IMR-90 (cell line): ENCODE results near the gene FOXP1. TPM values are rescaled to one million over a fixed set of nuclear protein-coding genes. Genes with fewer than 3 reads are reported as not detected.

Source experiments
- ATAC-seq: fragments of 200-7000 bp; cut with Tn5 transposase; 2 replicates; pipeline ENCODE4 v1.9.1; 2020; ENCODE audit warnings: low read depth, mild to moderate bottlenecking, moderate library complexity
- BruUV-seq: library from RNA; stranded (reverse); fragments of 400-500 nt; replicated peaks from 2 replicates; lab custom pipeline; 2021; lab: Mats Ljungman, UMichigan
- CTCF ChIA-PET: fragments of 300-600 bp; formaldehyde crosslinking; extraction: SDS; loops from one replicate; lab custom pipeline; 2021; ENCODE audit warnings: antibody characterized with exemption; lab: Yijun Ruan, JAX
- POLR2A ChIA-PET: fragments of 300-600 bp; sonication (Branson Sonifier 250); formaldehyde crosslinking; loops from one replicate; lab custom pipeline; 2022; ENCODE audit warnings: antibody characterized with exemption; ENCODE audit not compliant: unreplicated experiment; lab: Charles Lee
- DNase-seq: peaks from one replicate; pipeline ENCODE4 v3.0.0; 2013
- H2AFZ ChIP-seq: replicated peaks from 2 replicates; pipeline ENCODE3; 2013; ENCODE audit warnings: low read length, mild to moderate bottlenecking; ENCODE audit not compliant: poor library complexity
- H2AK5ac ChIP-seq: 2 replicates; pipeline ENCODE4 v1.6.1; 2013; ENCODE audit warnings: low read depth, low read length, inconsistent platforms
- H2AK9ac ChIP-seq: replicated peaks from 2 replicates; pipeline ENCODE3; 2013; ENCODE audit warnings: mild to moderate bottlenecking, low read depth, low read length, moderate library complexity; ENCODE audit not compliant: poor library complexity
- H2BK120ac ChIP-seq: 2 replicates; pipeline ENCODE4 v1.6.1; 2013; ENCODE audit warnings: low read depth, low read length, inconsistent platforms
- H2BK15ac ChIP-seq: 3 replicates; pipeline ENCODE4 v1.6.1; 2013; ENCODE audit warnings: low read depth, low read length, inconsistent platforms
- H2BK20ac ChIP-seq: 2 replicates; pipeline ENCODE4 v1.6.1; 2013; ENCODE audit warnings: low read depth, mild to moderate bottlenecking, inconsistent platforms, low read length, moderate library complexity
- H2BK5ac ChIP-seq: 2 replicates; pipeline ENCODE4 v1.6.1; 2013; ENCODE audit warnings: mild to moderate bottlenecking, low read depth, low read length, inconsistent platforms; ENCODE audit not compliant: poor library complexity, severe bottlenecking
- H3K14ac ChIP-seq: replicated peaks from 2 replicates; pipeline ENCODE4 v1.6.1; 2013; ENCODE audit warnings: low read depth, low read length, inconsistent platforms
- H3K18ac ChIP-seq: 2 replicates; pipeline ENCODE4 v1.6.1; 2013; ENCODE audit warnings: low read depth, low read length, control low read depth
- H3K23ac ChIP-seq: 2 replicates; pipeline ENCODE4 v1.6.1; 2013; ENCODE audit warnings: low read depth, low read length, inconsistent platforms
- H3K27ac ChIP-seq: 2 replicates; pipeline ENCODE4 v1.5.1; 2013; ENCODE audit warnings: mild to moderate bottlenecking, control low read depth, low read length; ENCODE audit not compliant: insufficient read depth
- H3K27me3 ChIP-seq: 2 replicates; pipeline ENCODE4 v1.6.1; 2013; ENCODE audit warnings: low read length; ENCODE audit not compliant: control insufficient read depth, insufficient read depth
- H3K36me3 ChIP-seq: 2 replicates; pipeline ENCODE4 v1.6.1; 2013; ENCODE audit warnings: low read length, mixed read lengths; ENCODE audit not compliant: control insufficient read depth, insufficient read depth
- H3K4ac ChIP-seq: 2 replicates; pipeline ENCODE4 v1.6.1; 2013; ENCODE audit warnings: low read depth, low read length, inconsistent platforms
- H3K4me1 ChIP-seq: 2 replicates; pipeline ENCODE4 v1.6.1; 2013; ENCODE audit warnings: low read length, mixed read lengths; ENCODE audit not compliant: control insufficient read depth, insufficient read depth
- H3K4me2 ChIP-seq: 2 replicates; pipeline ENCODE4 v1.6.1; 2013; ENCODE audit warnings: low read depth, mild to moderate bottlenecking, control low read depth, low read length, moderate library complexity
- H3K4me3 ChIP-seq: 2 replicates; pipeline ENCODE4 v1.5.1; 2013; ENCODE audit warnings: low read depth, mild to moderate bottlenecking, control low read depth, low read length, moderate library complexity; ENCODE audit not compliant: insufficient read depth
- H3K56ac ChIP-seq: 2 replicates; pipeline ENCODE4 v1.6.1; 2013; ENCODE audit warnings: low read length, inconsistent platforms; ENCODE audit not compliant: insufficient read depth; ENCODE audit errors: extremely low read depth
- H3K79me1 ChIP-seq, 2 experiments: 2 replicates each; pipeline ENCODE4 v1.6.1; 2013; ENCODE audit warnings: low read length in 2 of 2, inconsistent platforms in 1 of 2, low read depth in 1 of 2
- H3K9ac ChIP-seq: 2 replicates; pipeline ENCODE4 v1.6.1; 2013; ENCODE audit warnings: low read depth, low read length, control low read depth
- H3K9me1 ChIP-seq: 2 replicates; pipeline ENCODE4 v1.6.1; 2013; ENCODE audit warnings: low read length, inconsistent platforms; ENCODE audit not compliant: insufficient read depth
- H3K9me3 ChIP-seq: 2 replicates; pipeline ENCODE4 v1.6.1; 2013; ENCODE audit warnings: low read length; ENCODE audit not compliant: control insufficient read depth, insufficient read depth
- H4K20me1 ChIP-seq: 2 replicates; pipeline ENCODE4 v1.6.1; 2013; ENCODE audit warnings: low read length, inconsistent platforms; ENCODE audit not compliant: insufficient read depth
- H4K5ac ChIP-seq: 2 replicates; pipeline ENCODE4 v1.6.1; 2013; ENCODE audit warnings: mild to moderate bottlenecking, low read depth, low read length, control low read depth
- H4K8ac ChIP-seq, 2 experiments: 2 replicates each; pipeline ENCODE4 v1.6.1; 2013; ENCODE audit warnings: low read depth in 2 of 2, low read length in 2 of 2, control low read depth in 1 of 2, inconsistent platforms in 1 of 2
- H4K91ac ChIP-seq: 2 replicates; pipeline ENCODE4 v1.6.1; 2013; ENCODE audit warnings: low read depth, low read length, inconsistent platforms; ENCODE audit not compliant: insufficient read depth
- BHLHE40 ChIP-seq: fragments of 150-350 bp; IDR thresholded peaks from 2 replicates; pipeline ENCODE4 v1.6.1; 2016; ENCODE audit warnings: mild to moderate bottlenecking, low read depth, low read length
- CEBPB ChIP-seq: IDR thresholded peaks from 2 replicates; pipeline ENCODE4 v1.6.1; 2012; ENCODE audit warnings: low read depth, low read length, improper control_type of control experiment
- CHD1 ChIP-seq: IDR thresholded peaks from 2 replicates; pipeline ENCODE4 v1.6.1; 2012; ENCODE audit warnings: low read depth, low read length, improper control_type of control experiment
- CTCF ChIP-seq: conservative IDR thresholded peaks from 2 replicates; pipeline ENCODE4 v1.5.1; 2012; ENCODE audit warnings: mild to moderate bottlenecking, low read depth, low read length, improper control_type of control experiment
- FOS ChIP-seq: fragments of 150-350 bp; IDR thresholded peaks from 2 replicates; pipeline ENCODE4 v1.6.1; 2016; ENCODE audit warnings: low read depth, low read length
- MAZ ChIP-seq: IDR thresholded peaks from 2 replicates; pipeline ENCODE4 v1.6.1; 2012; ENCODE audit warnings: low read depth, mild to moderate bottlenecking, low read length, improper control_type of control experiment, moderate library complexity, borderline replicate concordance
- MXI1 ChIP-seq: IDR thresholded peaks from 2 replicates; pipeline ENCODE4 v1.6.1; 2012; ENCODE audit warnings: low read depth, mild to moderate bottlenecking, low read length, moderate library complexity, borderline replicate concordance
- NFE2L2 ChIP-seq: fragments of 150-350 bp; IDR thresholded peaks from 2 replicates; pipeline ENCODE4 v1.6.1; 2016; ENCODE audit warnings: low read depth, mild to moderate bottlenecking, low read length
- POLR2A ChIP-seq: IDR thresholded peaks from 2 replicates; pipeline ENCODE4 v1.6.1; 2012; ENCODE audit warnings: mild to moderate bottlenecking, low read depth, low read length
- RAD21 ChIP-seq: IDR thresholded peaks from 2 replicates; pipeline ENCODE4 v1.6.1; 2012; ENCODE audit warnings: low read length, improper control_type of control experiment
- RCOR1 ChIP-seq: IDR thresholded peaks from 2 replicates; pipeline ENCODE4 v1.6.1; 2012; ENCODE audit warnings: mild to moderate bottlenecking, low read length, improper control_type of control experiment; ENCODE audit not compliant: insufficient replicate concordance
- RFX5 ChIP-seq: IDR thresholded peaks from 2 replicates; pipeline ENCODE4 v1.8.0; 2012; ENCODE audit warnings: low read depth, mild to moderate bottlenecking, low read length, moderate library complexity
- SMC3 ChIP-seq: fragments of 150-350 bp; IDR thresholded peaks from 2 replicates; pipeline ENCODE4 v1.6.1; 2016; ENCODE audit warnings: low read depth, mild to moderate bottlenecking, antibody characterized with exemption, low read length, moderate library complexity
- USF2 ChIP-seq: fragments of 150-350 bp; IDR thresholded peaks from 2 replicates; pipeline ENCODE4 v1.6.1; 2017; ENCODE audit warnings: mild to moderate bottlenecking, antibody characterized with exemption, low read length, low read depth
- WGBS, 2 experiments: methylation state at CpG; one replicate each; pipeline versions ENCODE4 v1.1.5 to v1.1.7; 2013; ENCODE audit warnings: missing lambda C conversion rate in 2 of 2; ENCODE audit not compliant: insufficient read length in 1 of 2; ENCODE audit errors: extremely low coverage in 2 of 2; 5-methylcytosine and 5-hydroxymethylcytosine counted together
- dilution Hi-C: fragments of 300-500 bp; cut with HindIII; formaldehyde crosslinking; loops from one replicate; pipeline ENCODE4 v1.14.3; 2018; ENCODE audit warnings: low sequenced_read_pairs; ENCODE audit not compliant: unreplicated experiment
- in situ Hi-C: fragments of 300-500 bp; cut with MboI; formaldehyde crosslinking; loops from 3 replicates; pipeline ENCODE4 v1.14.3; 2019; ENCODE audit warnings: low sequenced_read_pairs, inconsistent platforms, mixed read lengths
- intact Hi-C: fragments of 100-400 bp; cut with micrococcal nuclease; formaldehyde crosslinking; loops from 2 replicates; pipeline ENCODE4 v1.10.0; 2022
- polyA plus RNA-seq, 3 experiments: library from polyadenylated mRNA; depleted of rRNA; stranded (reverse); fragments of >200 nt; gene quantifications; 2 replicates each; pipeline ENCODE4 v1.2.3, GENCODE V29; 2012; ENCODE audit warnings: low replicate concordance in 1 of 3
- total RNA-seq: library from RNA; depleted of rRNA; stranded (reverse); fragments of >200 nt; gene quantifications from 2 replicates; pipeline ENCODE4 v1.2.3, GENCODE V29; 2012

FOXP1 gene
- total and polyA plus RNA-seq, 2 of the 4 experiments (the other 2 are of a cell fraction) = 37.0 to 132 TPM

- WGBS, 2 experiments = 100% methylated on average over 2 of the region's 14 CpGs; no CpG with 5 or more reads in 1 of the 2 experiments
- no peak overlapping the region for H2BK120ac ChIP-seq
- no peak overlapping the region for H4K5ac ChIP-seq
- no peak overlapping the region for H2AK5ac ChIP-seq
- H3K23ac ChIP-seq = no peak overlapping the region
- no peak overlapping the region for H2AFZ ChIP-seq
- intact Hi-C loops = no loop called here
- no peak overlapping the region for H3K4ac ChIP-seq
- no peak overlapping the region for H3K14ac ChIP-seq
- no peak overlapping the region for H4K91ac ChIP-seq
- POLR2A ChIA-PET = no interaction called here
- H3K4me2 ChIP-seq = no peak overlapping the region
- ATAC-seq (no peak), DNase-seq (peak; percentile 27)
- no peak overlapping the region for H3K56ac ChIP-seq
- no peaks in the 10 kb centered on the region for H4K20me1 ChIP-seq
- no peak overlapping the region for H3K9ac ChIP-seq
- no peaks in the 10 kb centered on the region; the same call in 1 of the 2 replicates for H3K9me1 ChIP-seq
- H3K18ac ChIP-seq = no peak overlapping the region
- H3K4me1 ChIP-seq = no peaks in the 10 kb centered on the region
- BruUV-seq = no TSS peak
- CTCF ChIA-PET = no interaction called here
- no peaks in the 10 kb centered on the region for H3K9me3 ChIP-seq
- no peaks in the 10 kb centered on the region for H3K27me3 ChIP-seq
- H4K8ac ChIP-seq = no peak overlapping the region
- H2BK15ac ChIP-seq = no peak overlapping the region
- H3K27ac ChIP-seq = no peak overlapping the region
- no peak overlapping the region for H2BK5ac ChIP-seq
- H2BK20ac ChIP-seq = no peak overlapping the region
- no peaks in the 10 kb centered on the region for H3K36me3 ChIP-seq
- H3K4me3 ChIP-seq = no peak overlapping the region
- in situ Hi-C loops = no loop called here
- peaks cover 6 to 19% of the 10 kb centered on the region in 2 experiments; a peak in 3 of 4 replicates for H3K79me1 ChIP-seq
- no peak overlapping the region for H2AK9ac ChIP-seq
- dilution Hi-C loops = no loop called here
- TF ChIP-seq RFX5 = no peak
- no peak for TF ChIP-seq POLR2A
- no peak for TF ChIP-seq CHD1
- TF ChIP-seq BHLHE40 = no peak
- TF ChIP-seq USF2 = no peak
- no peak for TF ChIP-seq CEBPB
- no peak for TF ChIP-seq SMC3
- TF ChIP-seq MXI1 = no peak
- no peak for TF ChIP-seq MAZ
- TF ChIP-seq NFE2L2 = no peak
- TF ChIP-seq RAD21 = no peak
- no peak for TF ChIP-seq CTCF
- TF ChIP-seq RCOR1 = no peak
- TF ChIP-seq FOS = no peak
These were observed 433.3 kb downstream of the FOXP1 start for GRCh38 chr3:71149959-71150954.
